WTC11 (cell line): ENCODE data around the gene AKAP13.

Source experiments
- CBFB ChIP-seq: sonication (generic); formaldehyde crosslinking; IDR thresholded peaks from 2 replicates; pipeline ENCODE4 v1.8.1; 2022; ENCODE audit warnings: mild to moderate bottlenecking, low read depth, missing genetic modification reagents
- CTCF ChIP-seq: fragments of 200-600 bp; IDR thresholded peaks from 2 replicates; pipeline ENCODE4 v1.8.0; 2022; ENCODE audit warnings: antibody characterized with exemption
- FOXJ3 ChIP-seq: sonication (generic); formaldehyde crosslinking; IDR thresholded peaks from 2 replicates; pipeline ENCODE4 v1.9.0; 2021; ENCODE audit warnings: missing genetic modification reagents, mild to moderate bottlenecking, borderline replicate concordance
- IRF2 ChIP-seq: sonication (generic); formaldehyde crosslinking; IDR thresholded peaks from 2 replicates; pipeline ENCODE4 v1.8.0; 2022; ENCODE audit warnings: low read depth, missing genetic modification reagents, borderline replicate concordance
- MXD4 ChIP-seq: fragments of 250-450 bp; sonication (Bioruptor Pico); IDR thresholded peaks from 2 replicates; pipeline ENCODE4 v1.8.0; 2021; ENCODE audit warnings: mild to moderate bottlenecking, moderate library complexity, borderline replicate concordance
- ZBTB21 ChIP-seq: sonication (generic); formaldehyde crosslinking; IDR thresholded peaks from 2 replicates; pipeline ENCODE4 v1.8.1; 2023; ENCODE audit warnings: mild to moderate bottlenecking, missing genetic modification reagents, borderline replicate concordance
- TF ChIP-seq, protein P1 (sequence below): sonication (generic); formaldehyde crosslinking; IDR thresholded peaks from 2 replicates; pipeline ENCODE4 v1.8.1; 2023; ENCODE audit warnings: mild to moderate bottlenecking, missing genetic modification reagents, moderate library complexity

DNA sequence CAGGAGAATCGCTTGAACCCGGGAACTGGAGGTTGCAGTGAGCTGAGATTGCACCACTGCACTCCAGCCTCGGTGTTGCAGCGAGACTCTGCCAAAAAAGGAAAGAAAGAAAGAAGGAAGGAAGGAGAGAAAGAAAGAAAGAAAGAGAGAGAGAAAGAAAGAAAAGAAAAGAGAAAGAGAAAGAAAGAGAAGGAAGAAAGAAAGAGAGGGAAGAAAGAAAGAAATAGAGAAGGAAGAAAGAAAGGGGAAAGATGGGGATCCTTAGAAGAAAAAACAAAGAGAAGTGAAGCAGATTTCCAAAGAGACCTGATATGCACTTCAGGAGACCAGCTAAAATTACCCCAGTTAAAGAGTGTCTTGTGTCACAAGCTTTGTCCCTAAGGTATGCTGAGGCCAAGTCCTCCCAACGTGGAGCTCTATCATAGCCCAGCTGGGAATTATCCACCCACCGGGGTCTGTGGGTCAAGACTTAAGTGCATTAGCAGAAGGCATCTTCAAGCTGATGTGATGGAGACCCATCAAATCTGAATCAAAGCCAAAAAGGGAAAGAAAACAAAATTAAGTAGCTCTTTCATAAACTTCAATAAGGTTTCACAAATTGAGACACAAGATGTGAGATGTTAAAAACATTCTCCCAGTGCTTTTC lies 17.8 kb upstream of the AKAP13 start:
- TF ChIP-seq IRF2 (CRISPR knock-in tag) = no peak
- no peak for TF ChIP-seq CBFB (CRISPR knock-in tag)
- no peak for TF ChIP-seq CTCF
- no peak for TF ChIP-seq ZBTB21
- TF ChIP-seq FOXJ3 (CRISPR knock-in tag) = no peak
- TF ChIP-seq, protein P1, sequence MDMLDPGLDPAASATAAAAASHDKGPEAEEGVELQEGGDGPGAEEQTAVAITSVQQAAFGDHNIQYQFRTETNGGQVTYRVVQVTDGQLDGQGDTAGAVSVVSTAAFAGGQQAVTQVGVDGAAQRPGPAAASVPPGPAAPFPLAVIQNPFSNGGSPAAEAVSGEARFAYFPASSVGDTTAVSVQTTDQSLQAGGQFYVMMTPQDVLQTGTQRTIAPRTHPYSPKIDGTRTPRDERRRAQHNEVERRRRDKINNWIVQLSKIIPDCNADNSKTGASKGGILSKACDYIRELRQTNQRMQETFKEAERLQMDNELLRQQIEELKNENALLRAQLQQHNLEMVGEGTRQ (CRISPR knock-in tag) = no peak
- TF ChIP-seq MXD4 (CRISPR knock-in tag) = no peak
